SHP77 treated with DMSO at 0.1 percent for 48 hours (cell line): Measurements from ENCODE around the gene KRTAP10-12.

ENCODE experiments used
- DNase-seq: peaks from one replicate; lab custom pipeline; 2025; lab: John Stamatoyannopoulos, UW

Gene KRTAP10-12

GRCh38 chr21:44699502-44700001, 2.6 kb downstream of the KRTAP10-12 start:
- no peak for DNase-seq

GRCh38 chr21:44700101-44701022, 3.4 kb downstream of the KRTAP10-12 start:
- DNase-seq, result no peak

- no peak for DNase-seq
These were observed 4.0 kb downstream of the KRTAP10-12 start for GRCh38 chr21:44701023-44701400.

- DNase-seq, result no peak
These were observed 4.6 kb downstream of the KRTAP10-12 start for GRCh38 chr21:44701541-44701940.

- DNase-seq, result no peak
These were observed 5.4 kb downstream of the KRTAP10-12 start for GRCh38 chr21:44702111-44702972.

GRCh38 chr21:44702973-44703730, 6.2 kb downstream of the KRTAP10-12 start:
- DNase-seq, result peak; percentile 41

GRCh38 chr21:44703731-44704635, 7.0 kb downstream of the KRTAP10-12 start:
- no peak for DNase-seq

- no peak for DNase-seq
These were observed 7.6 kb downstream of the KRTAP10-12 start for GRCh38 chr21:44704636-44705001.

- no peak for DNase-seq
These were observed 9.2 kb downstream of the KRTAP10-12 start for GRCh38 chr21:44706026-44706705.

- no peak for DNase-seq
These were observed 10.0 kb downstream of the KRTAP10-12 start for GRCh38 chr21:44706706-44707581.

GRCh38 chr21:44708213-44708865, 11.4 kb downstream of the KRTAP10-12 start:
- DNase-seq, result no peak

- DNase-seq, result no peak
These were observed 12.0 kb downstream of the KRTAP10-12 start for GRCh38 chr21:44708866-44709425.

GRCh38 chr21:44709426-44710293, 12.7 kb downstream of the KRTAP10-12 start:
- DNase-seq, result peak; percentile 74

- no peak for DNase-seq
These were observed 13.3 kb downstream of the KRTAP10-12 start for GRCh38 chr21:44710294-44710665.

- DNase-seq, result no peak
These were observed 13.9 kb downstream of the KRTAP10-12 start for GRCh38 chr21:44710756-44711326.

- DNase-seq, result no peak
These were observed 14.6 kb downstream of the KRTAP10-12 start, which contains the start of gene TSPEAR for GRCh38 chr21:44711327-44712202. TSS of gene TSPEAR (minus strand) at chr21:44711572. CDS start at chr21:44711514, 58 bp downstream.
